ENCODE measurements around the gene CTRL.

DNA sequence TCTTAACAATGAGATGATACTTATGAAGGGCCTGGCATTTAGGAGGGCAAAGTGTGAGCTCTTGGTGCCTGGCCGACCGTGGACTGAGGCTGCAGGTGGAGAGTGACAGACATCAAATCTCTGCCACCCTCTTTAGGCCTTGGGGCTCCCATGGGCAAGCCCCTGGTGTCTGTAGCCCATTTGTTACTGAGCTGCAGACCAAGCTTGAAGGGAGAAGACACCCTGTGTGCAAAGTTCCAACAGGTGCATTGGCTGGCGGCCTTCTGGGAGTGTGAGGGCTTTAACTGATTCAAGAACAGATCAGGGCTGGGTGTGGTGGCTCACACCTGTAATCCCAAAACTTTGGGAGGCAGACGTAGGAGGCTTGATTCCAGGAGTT lies 789 bp upstream of the CTRL start:
- TF ChIP-seq, protein P1, sequence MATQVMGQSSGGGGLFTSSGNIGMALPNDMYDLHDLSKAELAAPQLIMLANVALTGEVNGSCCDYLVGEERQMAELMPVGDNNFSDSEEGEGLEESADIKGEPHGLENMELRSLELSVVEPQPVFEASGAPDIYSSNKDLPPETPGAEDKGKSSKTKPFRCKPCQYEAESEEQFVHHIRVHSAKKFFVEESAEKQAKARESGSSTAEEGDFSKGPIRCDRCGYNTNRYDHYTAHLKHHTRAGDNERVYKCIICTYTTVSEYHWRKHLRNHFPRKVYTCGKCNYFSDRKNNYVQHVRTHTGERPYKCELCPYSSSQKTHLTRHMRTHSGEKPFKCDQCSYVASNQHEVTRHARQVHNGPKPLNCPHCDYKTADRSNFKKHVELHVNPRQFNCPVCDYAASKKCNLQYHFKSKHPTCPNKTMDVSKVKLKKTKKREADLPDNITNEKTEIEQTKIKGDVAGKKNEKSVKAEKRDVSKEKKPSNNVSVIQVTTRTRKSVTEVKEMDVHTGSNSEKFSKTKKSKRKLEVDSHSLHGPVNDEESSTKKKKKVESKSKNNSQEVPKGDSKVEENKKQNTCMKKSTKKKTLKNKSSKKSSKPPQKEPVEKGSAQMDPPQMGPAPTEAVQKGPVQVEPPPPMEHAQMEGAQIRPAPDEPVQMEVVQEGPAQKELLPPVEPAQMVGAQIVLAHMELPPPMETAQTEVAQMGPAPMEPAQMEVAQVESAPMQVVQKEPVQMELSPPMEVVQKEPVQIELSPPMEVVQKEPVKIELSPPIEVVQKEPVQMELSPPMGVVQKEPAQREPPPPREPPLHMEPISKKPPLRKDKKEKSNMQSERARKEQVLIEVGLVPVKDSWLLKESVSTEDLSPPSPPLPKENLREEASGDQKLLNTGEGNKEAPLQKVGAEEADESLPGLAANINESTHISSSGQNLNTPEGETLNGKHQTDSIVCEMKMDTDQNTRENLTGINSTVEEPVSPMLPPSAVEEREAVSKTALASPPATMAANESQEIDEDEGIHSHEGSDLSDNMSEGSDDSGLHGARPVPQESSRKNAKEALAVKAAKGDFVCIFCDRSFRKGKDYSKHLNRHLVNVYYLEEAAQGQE (IDR thresholded peaks at IDR 0.05; ENCODE audit: low read depth), result no peak
- TF ChIP-seq, protein P2, sequence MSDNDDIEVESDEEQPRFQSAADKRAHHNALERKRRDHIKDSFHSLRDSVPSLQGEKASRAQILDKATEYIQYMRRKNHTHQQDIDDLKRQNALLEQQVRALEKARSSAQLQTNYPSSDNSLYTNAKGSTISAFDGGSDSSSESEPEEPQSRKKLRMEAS (IDR thresholded peaks at IDR 0.05), result no peak
- TF ChIP-seq EP300 (IDR thresholded peaks at IDR 0.05; ENCODE audit: borderline replicate concordance) (no peak), TCF12 (IDR thresholded peaks at IDR 0.05; ENCODE audit: low read depth) (no peak)
